GM19238 (cell line): ENCODE data around the gene TACC2.
"Not testable (repeated sequence)": the region's sequence is repeated elsewhere in the genome, so short reads cannot be mapped to it uniquely, and the experiment has no call there.

Source experiments
- DNase-seq: peaks from one replicate; pipeline ENCODE4 v3.0.0; 2011; ENCODE audit warnings: low spot score; ENCODE audit not compliant: insufficient read length

Gene TACC2

DNA sequence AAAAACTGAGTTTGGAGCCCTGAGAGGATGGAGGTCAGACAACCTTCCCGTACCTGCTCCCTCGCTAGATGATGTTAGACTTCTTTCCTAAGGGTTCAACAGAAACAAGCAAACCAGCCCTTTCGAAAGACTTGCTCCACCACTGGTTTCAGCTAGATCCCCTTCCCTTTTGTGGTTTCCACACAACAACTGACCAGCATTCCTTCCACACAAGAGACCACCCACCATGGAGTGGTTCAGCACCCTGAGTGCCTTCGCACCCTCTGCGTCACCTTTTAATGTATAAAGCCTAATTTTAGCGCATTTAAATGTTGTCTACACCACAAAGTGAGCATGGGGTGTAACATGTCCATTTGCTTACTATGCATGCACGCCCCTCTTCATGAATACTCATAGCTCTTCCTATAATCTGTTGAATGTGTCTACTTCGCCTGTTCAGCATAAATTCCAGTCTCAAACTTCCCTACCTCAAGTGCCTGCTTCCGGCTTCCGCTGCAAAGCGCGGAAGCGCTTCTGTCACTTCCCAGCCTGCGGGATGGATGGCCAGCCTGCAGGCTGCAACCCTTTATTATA lies 69.0 kb downstream of the TACC2 start:
- DNase-seq: no peak

DNA sequence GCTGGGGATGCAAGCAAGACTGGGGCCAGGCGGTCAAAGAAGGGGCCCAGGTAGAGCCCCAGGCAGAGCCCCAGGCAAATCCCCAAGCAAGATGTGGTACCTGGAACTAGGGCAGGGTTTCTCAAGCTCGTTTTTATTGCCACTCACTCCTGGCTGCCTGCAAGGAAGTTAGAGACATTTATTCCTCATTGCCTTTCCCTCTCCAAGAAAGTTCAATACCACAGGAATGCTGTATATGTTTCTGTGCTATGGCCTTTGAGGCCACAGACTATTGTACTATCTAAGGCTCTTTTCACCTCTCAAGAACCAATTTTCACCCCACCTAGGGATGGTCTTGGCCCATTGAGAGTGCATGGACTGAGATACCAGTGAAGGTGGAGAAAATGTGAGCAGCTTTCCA lies 71.3 kb downstream of the TACC2 start:
- no peak for DNase-seq

DNA sequence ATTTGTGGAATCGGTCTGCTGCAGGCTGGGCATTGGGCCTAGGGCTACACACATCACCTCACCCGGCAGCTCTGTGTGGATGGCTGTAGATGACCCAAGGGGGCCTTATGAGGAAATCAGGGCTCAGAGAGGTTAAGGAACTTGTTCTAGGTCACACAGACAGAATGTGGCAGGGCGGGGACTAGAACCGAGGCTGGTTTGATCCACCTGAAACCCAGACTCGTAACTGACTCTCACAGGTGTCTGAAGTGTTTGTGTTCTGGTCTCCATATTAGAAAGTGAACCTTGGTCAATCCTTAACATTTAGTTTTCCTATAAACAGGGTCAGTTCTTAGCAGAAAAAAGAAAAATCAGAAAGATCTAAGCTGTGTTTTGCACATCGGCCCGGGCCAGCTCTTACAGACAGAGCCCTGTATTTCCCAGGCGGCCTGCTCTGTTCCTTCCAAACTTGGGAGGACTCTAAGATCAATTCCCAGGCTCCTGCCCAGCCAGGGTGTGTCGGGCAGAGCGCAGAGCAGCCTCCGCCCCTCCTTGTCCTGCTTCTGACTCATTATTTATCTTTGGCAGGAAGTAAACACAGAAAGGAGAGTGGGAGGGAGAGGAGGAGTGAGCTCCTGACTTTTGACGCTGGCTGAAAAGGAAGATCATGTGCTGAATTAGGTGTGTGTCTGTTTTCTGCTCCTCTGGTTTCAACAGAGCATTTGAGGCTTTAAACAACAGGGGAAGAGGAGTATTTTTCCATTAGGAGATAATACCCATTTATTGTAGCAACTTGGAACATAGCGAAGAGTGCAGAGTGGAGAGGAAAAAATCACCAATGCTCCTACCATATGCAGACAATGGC lies 74.1 kb downstream of the TACC2 start:
- no peak for DNase-seq

DNA sequence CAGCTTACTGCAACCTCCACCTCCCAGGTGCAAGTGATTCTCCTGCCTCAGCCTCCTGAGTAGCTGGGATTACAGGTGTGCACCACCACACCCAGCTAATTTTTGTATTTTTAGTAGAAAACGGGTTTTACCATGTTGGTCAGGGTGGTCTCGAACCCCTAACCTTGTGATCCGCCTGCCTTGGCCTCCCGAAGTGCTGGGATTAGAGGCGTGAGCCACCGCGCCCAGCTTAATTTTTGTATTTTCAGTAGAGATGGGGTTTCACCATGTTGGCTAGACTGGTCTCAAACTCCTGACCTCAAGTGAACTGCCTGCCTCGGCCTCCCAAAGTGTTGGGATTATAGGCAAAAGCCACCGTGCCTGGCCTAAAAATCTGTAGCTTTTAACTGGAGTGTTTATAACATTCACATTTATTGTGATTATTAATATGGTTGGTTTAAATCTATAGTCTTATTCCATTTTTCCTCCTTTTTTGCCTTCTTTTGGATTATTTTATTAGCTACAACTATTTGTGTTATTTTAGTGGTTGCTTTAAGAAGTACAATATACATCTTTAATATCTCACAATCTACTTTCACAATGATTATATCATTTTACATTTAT lies 77.5 kb downstream of the TACC2 start:
- DNase-seq: not testable (repeated sequence)

DNA sequence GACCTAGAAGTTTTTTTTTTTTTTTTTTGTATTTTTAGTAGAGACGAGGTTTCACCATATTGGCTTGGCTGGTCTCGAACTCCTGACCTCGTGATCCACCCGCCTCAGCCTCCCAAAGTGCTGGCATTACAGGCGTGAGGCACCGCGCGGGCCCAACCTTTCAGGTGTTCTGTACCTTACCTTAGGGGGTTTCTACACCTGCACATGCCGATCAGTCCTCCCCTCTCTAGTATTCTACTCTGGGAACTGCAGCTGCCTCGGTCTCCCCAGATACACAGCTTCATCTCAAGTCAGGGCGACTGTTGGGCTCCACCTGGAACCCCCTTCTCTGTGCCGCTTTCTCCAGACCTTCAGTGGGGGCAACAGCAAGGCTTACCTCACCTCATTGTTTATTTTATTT lies 79.9 kb downstream of the TACC2 start:
- DNase-seq: no peak

GRCh38 chr10:122072491-122072890 lies 83.5 kb downstream of the TACC2 start:
- DNase-seq: no peak

DNA sequence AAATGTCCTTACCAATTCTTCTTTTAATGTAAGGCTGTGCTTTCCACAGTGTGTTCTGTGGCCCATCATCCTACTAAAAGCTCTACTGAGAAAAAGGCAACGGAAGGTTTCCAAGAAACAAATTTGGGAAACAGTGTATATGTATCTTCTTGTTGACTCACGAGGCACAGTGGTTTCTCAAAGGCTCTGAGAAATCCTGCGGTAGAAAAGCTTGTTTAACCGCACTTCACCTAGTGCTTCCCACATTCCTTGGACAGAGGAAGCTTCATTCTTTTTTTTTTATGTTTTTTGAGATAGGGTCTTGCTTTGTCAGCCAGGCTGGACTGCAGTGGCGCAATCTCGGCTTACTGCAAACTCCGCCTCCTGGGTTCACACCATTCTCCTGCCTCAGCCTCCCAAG lies 84.5 kb downstream of the TACC2 start:
- DNase-seq: no peak

GRCh38 chr10:122075171-122075570 lies 86.2 kb downstream of the TACC2 start:
- no peak for DNase-seq

DNA sequence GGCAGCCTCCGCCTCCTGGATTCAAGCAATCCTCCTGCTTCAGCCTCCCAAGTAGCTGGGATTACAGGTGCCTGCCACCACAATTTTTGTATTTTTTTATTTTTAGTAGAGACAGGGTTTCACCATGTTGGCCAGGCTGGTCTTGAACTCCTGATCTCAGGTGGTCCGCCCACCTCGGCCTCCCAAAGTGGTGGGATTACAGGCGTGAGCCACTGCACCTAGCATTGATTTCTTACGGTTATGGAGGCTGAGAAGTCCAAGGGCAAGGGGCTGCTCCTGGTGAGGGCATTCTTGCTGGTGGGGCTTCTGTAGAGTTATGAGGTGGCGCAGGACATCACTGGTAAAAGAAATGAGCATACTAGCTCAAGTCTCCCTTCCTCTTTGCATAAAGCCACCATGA lies 86.9 kb downstream of the TACC2 start:
- not testable (repeated sequence) for DNase-seq

DNA sequence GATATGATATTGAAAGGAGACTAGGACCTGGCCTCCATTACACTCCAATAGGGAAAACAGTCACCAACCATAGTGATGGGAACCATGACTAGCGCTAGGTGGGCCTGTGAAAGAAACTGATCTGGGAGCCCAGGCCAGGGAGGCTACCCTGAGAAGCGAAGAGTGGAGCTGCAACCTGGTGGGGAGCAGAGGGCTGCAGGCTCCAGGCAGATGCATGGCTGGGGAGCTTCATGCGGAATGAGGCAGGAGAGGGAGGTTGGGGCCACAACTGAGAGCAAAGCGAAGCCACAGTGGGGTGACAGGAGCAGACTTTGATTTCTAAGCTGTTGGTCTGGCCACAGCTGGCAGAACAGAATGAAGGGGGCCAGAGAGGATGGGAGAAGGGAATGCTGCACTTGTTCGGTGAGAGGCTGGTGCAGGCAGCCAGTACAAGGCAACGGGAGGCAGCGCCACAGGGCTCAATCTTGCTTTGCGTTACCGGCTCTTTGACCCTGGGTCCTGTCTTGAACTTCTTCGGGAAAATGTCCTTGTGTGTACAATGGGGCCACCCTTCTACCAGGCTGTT lies 88.4 kb downstream of the TACC2 start:
- DNase-seq: no peak

GRCh38 chr10:122078326-122078725 lies 89.4 kb downstream of the TACC2 start:
- no peak for DNase-seq

- no peak for DNase-seq
These were observed 90.2 kb downstream of the TACC2 start for GRCh38 chr10:122078965-122079795.

DNA sequence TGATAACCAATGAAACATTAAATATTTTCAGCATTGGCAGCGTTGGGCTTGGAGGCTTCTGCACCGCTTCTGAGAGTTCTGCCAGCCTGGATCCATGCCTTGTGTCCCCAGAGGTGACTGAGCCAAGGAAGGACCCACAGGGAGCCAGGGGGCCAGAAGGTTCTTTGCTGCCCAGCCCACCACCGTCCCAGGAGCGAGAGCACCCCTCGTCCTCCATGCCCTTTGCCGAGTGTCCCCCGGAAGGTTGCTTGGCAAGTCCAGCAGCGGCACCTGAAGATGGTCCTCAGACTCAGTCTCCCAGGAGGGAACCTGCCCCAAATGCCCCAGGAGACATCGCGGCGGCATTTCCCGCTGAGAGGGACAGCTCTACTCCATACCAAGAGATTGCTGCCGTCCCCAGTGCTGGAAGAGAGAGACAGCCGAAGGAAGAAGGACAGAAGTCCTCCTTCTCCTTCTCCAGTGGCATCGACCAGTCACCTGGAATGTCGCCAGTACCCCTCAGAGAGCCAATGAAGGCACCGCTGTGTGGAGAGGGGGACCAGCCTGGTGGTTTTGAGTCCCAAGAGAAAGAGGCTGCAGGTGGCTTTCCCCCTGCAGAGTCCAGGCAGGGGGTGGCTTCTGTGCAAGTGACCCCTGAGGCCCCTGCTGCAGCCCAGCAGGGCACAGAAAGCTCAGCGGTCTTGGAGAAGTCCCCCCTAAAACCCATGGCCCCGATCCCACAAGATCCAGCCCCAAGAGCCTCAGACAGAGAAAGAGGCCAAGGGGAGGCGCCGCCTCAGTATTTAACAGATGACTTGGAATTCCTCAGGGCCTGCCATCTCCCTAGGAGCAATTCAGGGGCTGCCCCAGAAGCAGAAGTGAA lies 93.9 kb downstream of the TACC2 start:
- DNase-seq: no peak

- DNase-seq: no peak
These were observed 94.6 kb downstream of the TACC2 start for GRCh38 chr10:122083478-122084025.

- DNase-seq: no peak
These were observed 95.5 kb downstream of the TACC2 start for GRCh38 chr10:122084286-122085041.

DNA sequence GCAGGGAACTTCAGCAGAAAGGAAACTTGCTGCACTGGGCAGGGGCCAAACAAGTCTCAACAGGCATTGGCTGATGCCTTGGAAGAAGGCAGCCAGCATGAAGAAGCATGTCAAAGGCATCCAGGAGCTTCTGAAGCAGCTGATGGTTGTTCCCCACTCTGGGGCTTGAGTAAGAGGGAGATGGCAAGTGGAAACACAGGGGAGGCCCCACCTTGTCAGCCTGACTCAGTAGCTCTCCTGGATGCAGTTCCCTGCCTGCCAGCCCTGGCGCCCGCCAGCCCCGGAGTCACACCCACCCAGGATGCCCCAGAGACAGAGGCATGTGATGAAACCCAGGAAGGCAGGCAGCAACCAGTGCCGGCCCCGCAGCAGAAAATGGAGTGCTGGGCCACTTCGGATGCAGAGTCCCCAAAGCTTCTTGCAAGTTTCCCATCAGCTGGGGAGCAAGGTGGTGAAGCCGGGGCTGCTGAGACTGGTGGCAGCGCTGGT lies 96.5 kb downstream of the TACC2 start:
- no peak for DNase-seq

GRCh38 chr10:122086416-122087240 lies 97.7 kb downstream of the TACC2 start:
- no peak for DNase-seq

DNA sequence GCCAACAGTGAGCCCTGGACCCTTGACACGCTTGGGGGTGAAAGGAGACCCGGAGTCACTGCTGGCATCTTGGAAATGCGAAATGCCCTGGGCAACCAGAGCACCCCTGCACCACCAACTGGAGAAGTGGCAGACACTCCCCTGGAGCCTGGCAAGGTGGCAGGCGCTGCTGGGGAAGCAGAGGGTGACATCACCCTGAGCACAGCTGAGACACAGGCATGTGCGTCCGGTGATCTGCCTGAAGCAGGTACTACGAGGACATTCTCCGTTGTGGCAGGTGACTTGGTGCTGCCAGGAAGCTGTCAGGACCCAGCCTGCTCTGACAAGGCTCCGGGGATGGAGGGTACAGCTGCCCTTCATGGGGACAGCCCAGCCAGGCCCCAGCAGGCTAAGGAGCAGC lies 98.5 kb downstream of the TACC2 start:
- DNase-seq: no peak
